HG02870 (cell line): ENCODE measurements around the gene TFEC.
"Not testable (repeated sequence)": the region's sequence is repeated elsewhere in the genome, so short reads cannot be mapped to it uniquely, and the experiment has no call there.

Source experiments
- ATAC-seq: cut with Tn5 transposase; IDR thresholded peaks from one replicate; pipeline ENCODE4 v1.9.1; 2021; ENCODE audit warnings: mild to moderate bottlenecking, moderate library complexity; ENCODE audit not compliant: unreplicated experiment

The TFEC gene

DNA sequence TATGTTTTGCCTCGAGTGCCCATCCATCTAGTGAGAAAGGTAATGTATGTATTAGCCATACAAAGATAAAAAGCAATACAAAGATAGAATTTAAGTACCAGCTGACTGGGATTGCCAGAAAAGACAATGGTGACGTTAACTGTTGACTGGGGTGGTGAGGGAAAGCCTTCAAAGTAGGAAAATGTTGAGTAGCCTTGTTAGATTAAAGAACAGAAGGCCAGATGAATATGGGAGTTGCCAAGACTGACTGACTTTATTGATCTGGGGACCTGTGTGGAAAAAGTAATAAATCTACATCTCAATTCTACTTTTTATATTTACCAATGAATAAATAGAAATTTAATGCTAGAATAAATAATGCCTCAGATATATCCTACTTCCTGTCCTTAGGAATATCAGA lies 97.7 kb downstream of the TFEC start:
- ATAC-seq = no peak

DNA sequence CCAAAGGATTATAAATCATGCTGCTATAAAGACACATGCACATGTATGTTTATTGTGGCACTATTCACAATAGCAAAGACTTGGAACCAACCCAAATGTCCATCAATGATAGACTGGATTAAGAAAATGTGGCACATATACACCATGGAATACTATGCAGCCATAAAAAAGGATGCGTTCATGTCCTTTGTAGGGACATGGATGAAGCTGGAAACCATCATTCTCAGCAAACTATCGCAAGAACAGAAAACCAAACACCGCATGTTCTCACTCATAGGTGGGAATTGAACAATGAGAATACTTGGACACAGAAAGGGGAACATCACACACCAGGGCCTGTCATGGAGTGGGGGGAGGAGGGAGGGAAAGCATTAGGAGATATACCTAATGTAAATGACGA lies 100.4 kb downstream of the TFEC start:
- ATAC-seq = not testable (repeated sequence)

DNA sequence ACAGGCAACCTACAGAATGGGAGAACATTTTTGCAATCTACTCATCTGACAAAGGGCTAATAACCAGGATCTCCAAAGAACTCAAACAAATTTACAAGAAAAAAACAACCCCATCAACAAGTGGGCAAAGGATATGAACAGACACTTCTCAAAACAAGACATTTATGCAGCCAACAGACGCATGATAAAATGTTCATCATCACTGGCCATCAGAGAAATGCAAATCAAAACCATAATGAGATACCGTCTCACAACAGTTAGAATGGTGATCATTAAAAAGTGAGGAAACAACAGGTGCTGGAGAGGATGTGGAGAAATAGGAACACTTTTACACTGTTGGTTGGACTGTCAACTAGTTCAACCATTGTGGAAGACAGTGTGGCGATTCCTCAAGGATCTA lies 100.8 kb downstream of the TFEC start:
- not testable (repeated sequence) for ATAC-seq

DNA sequence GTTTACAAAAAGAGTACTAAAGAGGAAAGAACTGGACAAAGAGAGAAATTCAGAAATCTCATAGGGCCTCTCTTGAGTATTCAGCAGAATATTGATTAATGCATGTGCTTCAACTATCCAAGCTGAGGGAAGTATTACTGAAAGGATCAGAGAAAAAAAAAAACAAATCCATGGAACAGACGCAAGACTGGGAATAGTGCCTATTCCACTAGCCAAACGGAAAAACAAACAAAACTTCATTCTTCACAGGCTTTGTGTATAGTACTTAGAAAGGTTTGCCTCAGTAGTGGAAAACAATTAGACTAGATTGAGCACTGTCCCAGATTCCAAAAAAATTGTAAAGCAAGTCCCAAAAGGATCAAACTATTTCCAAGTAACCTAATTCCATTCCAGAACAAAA lies 106.2 kb downstream of the TFEC start:
- no peak for ATAC-seq

DNA sequence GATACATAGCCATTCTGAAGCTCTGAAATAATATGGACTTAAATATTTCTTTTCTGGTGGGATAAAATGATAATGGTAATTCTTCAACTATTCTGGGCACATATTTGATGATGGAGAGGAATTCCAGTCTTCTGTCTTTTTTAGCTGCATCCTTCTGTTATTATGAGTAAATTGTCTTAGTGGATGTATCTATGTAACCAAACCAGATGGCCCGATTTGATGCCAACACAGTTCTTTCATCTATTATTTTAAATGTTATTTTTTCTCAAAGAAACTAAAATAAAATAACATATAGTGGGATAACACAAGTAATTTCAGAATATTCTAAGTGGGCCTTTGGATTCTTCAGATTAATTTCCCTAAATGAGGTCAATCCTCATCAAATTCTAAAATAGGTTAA lies 110.2 kb downstream of the TFEC start:
- no peak for ATAC-seq

DNA sequence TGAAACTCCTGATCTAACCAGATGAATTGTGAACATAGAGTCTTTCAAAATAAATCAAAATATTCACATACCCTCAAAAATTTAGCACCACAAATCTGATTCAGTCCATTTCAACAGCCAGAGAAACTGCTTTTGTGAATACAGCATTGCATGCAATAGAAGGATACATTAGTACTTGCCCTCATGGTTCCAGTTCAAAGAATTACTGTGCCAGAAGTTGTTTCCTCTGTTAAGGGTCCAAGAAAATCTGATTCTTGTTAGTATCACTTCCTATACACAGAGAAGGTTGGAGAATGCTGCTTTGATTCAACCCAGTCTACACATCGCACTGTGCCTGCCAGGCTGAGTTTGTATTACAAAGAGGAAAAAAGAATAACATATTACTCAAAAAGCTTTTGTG lies 115.6 kb downstream of the TFEC start:
- ATAC-seq = no peak

DNA sequence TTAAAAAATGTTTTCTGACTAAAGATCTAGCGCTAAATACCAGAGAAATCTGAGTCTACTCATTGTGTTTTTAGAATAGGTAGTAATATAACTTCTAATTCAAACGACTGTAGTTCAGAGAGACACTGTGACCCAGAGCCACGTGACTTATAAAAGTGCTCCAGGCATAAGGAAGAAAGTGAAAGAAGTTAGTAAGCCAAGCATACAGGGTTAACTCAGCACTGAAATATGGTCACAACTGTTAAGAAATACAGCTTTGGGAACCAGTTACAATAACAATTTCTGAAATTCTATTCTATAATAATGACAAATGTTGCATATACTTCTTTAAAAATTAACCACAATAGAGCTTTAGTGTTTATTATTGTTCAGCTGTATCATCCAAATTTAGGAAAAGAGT lies 119.1 kb downstream of the TFEC start:
- no peak for ATAC-seq

DNA sequence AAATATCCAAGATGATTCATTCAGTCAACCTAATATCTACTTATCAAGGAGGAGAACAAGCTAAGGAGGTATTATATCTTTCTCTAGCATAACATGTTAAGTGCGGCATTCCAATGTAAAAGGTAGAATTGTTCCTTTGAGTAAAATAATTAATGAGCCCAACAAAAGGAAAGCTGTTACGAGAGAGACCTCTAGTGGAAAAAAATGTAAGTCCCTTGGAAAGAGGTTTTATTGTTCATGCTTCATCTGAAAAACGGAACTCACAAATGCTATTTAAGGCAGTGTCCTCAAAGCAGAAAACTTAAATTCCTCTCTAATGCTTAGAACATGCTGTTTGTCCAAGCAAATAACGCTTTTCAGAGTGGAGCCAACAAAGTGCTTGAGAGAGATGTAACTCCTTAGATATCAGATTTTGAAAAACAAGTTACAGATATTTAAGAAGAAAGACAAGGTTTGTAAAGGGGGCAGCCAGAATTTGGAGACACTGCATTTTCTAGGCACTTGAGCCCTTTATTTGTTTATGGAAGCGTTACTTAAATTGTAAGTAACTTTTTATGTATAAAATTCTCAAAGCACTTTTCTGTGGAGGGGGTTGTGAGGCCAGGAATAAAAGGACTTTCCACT lies 119.9 kb downstream of the TFEC start:
- peak; percentile 69 for ATAC-seq

DNA sequence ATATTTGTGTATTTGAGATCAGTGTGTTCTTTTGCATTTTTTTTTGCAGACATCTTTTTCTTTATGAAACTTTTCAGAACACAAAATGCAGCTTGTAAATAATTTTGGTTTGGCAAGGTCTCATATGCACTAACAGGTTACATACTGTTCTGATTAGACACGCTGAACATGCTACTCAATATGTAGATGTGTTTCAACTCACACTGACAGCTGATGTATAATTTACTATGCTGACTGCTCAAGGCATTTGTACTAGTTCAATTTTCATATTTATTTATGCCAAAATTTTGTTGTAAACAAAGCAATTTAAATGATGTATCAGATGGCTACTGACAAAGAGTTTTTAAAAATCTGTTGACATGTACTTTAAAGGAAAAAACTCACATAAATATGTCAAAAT lies 123.8 kb downstream of the TFEC start:
- no peak for ATAC-seq

DNA sequence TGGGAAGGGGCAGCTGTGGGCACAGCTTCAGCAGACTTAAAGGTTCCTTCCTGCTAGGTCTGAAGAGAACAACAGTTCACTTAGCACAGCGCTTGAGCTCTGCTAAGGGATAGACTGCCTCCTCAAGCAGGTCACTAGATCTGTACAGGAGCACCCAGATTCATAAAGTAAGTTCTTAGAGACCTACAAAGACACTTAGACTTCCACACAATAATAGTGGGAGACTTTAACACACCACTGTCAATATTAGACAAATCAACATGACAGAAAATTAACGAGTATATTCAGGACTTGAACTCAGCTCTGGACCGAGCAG lies 140.9 kb downstream of the TFEC start:
- no peak for ATAC-seq

DNA sequence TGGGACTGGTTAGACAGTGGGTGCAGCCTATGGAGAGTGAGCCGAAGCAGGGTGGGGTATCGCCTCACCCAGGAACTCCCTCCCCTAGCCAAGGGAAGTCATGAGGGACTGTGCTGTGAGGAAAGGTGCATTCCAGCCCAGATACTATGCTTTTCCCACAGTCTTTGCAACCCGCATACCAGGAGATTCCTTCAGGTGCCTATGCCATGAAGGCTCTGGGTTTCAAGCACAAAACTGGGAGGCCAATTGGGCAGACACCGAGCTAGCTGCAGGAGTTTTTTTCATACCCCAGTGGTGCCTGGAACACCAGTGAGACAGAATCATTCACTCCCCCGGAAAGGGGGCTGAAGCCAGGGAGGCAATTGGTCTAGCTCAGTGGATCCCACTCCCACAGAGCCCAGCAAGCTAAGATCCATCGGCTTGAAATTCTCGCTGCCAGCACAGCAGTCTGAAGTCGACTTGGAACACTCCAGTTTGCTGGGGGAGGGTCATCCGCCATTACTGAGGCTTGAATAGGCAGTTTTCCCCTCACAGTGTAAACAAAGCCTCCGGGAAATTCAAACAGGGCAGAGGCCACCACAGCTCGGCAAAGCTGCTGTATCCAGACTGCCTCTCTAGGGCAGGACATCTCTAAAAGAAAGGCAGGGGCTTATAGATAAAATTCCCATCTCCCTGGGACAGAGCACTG lies 141.4 kb downstream of the TFEC start:
- no peak for ATAC-seq

DNA sequence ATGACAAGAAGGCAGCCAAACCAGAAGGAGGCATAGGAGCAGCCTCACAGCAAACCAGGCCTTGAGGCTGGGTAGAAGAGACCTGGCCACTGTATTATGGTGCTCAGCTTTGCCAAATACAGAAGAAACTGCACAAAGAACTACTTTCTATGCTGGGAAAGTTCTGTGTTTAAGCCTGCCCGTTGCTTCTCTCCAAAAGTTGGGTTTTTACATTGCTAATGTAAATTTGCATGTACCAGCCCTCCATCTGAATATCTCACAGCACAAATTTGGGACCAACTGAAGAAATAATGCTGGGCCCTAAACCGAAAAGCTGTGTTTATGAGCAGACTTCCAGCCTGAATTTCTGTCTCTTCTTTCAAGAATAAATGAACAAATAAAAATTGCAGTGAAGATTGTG lies 145.0 kb downstream of the TFEC start:
- ATAC-seq = no peak
